Endodermal cell (in vitro differentiated cells): Measurements from ENCODE around the gene THADA. TPM values are rescaled to one million over a fixed set of nuclear protein-coding genes. Genes with fewer than 3 reads are reported as not detected.

ENCODE experiments used
- DNase-seq: peaks from one replicate; pipeline ENCODE4 v3.0.0-alpha.2; 2017
- H3K27ac ChIP-seq: 2 replicates; pipeline ENCODE4 v1.5.1; 2013; ENCODE audit warnings: mild to moderate bottlenecking, low read depth, low read length, moderate library complexity
- H3K27me3 ChIP-seq: 2 replicates; pipeline ENCODE4 v1.6.1; 2013; ENCODE audit warnings: mild to moderate bottlenecking, low read length, moderate library complexity; ENCODE audit not compliant: insufficient read depth, control insufficient read depth, poor library complexity, severe bottlenecking
- H3K36me3 ChIP-seq: 2 replicates; pipeline ENCODE4 v1.7.0; 2013; ENCODE audit warnings: mild to moderate bottlenecking, low read length, moderate library complexity; ENCODE audit not compliant: control insufficient read depth, insufficient read depth
- H3K4me1 ChIP-seq: one replicate; pipeline ENCODE4 v1.7.0; 2013; ENCODE audit warnings: low read length; ENCODE audit not compliant: control insufficient read depth, insufficient read depth
- H3K4me3 ChIP-seq: 2 replicates; pipeline ENCODE4 v1.5.1; 2013; ENCODE audit warnings: mild to moderate bottlenecking, low read length, moderate library complexity
- H3K9ac ChIP-seq: 2 replicates; pipeline ENCODE4 v1.6.1; 2013; ENCODE audit warnings: mild to moderate bottlenecking, low read length, moderate library complexity; ENCODE audit not compliant: poor library complexity, severe bottlenecking; ENCODE audit errors: extremely low read depth
- H3K9me3 ChIP-seq: 2 replicates; pipeline ENCODE4 v1.6.1; 2013; ENCODE audit warnings: mild to moderate bottlenecking, low read length, moderate library complexity; ENCODE audit not compliant: control insufficient read depth
- H3K27ac Mint-ChIP-seq: 2 replicates; pipeline ENCODE4 v1.8.0; 2020; ENCODE audit warnings: mixed read lengths
- H3K27me3 Mint-ChIP-seq: 2 replicates; pipeline ENCODE4 v1.8.0; 2021; ENCODE audit warnings: mild to moderate bottlenecking, mixed read lengths; ENCODE audit not compliant: insufficient read depth
- H3K36me3 Mint-ChIP-seq: 2 replicates; pipeline ENCODE4 v1.8.0; 2020; ENCODE audit warnings: low read depth, mixed read lengths
- H3K4me1 Mint-ChIP-seq: 2 replicates; pipeline ENCODE4 v1.8.0; 2020; ENCODE audit warnings: mixed read lengths
- H3K4me3 Mint-ChIP-seq: 2 replicates; pipeline ENCODE4 v1.8.0; 2020; ENCODE audit warnings: mild to moderate bottlenecking, moderate library complexity, mixed read lengths
- H3K9me3 Mint-ChIP-seq: 2 replicates; pipeline ENCODE4 v1.8.0; 2020; ENCODE audit warnings: mild to moderate bottlenecking, mixed read lengths
- CTCF ChIP-seq: fragments of 200-600 bp; sonication (generic); conservative IDR thresholded peaks from 2 replicates; pipeline ENCODE4 v1.5.0; 2021; ENCODE audit warnings: antibody characterized with exemption, mild to moderate bottlenecking
- WGBS, 2 experiments: methylation state at CpG; one replicate each; pipeline versions ENCODE4 v1.1.5 to v1.1.7; 2013; ENCODE audit warnings: missing lambda C conversion rate in 2 of 2, mixed read lengths in 1 of 2; ENCODE audit not compliant: insufficient coverage in 1 of 2, insufficient read length in 1 of 2; 5-methylcytosine and 5-hydroxymethylcytosine counted together
- total RNA-seq, 2 donors: library from RNA; stranded (reverse); fragmentation: NEBNext Ultra II Directional in 1 of 2; extraction: Animal tissue kit (Norgen Biotek cat#: 25700) in 1 of 2; gene quantifications; 2 replicates in 1 of 2; 3 replicates in 1 of 2; pipeline ENCODE4 v1.2.1, GENCODE V29; 2021

THADA gene
- total RNA-seq, 2 donors from 2014 or later = 32.8 to 35.0 TPM

- H3K9ac ChIP-seq = no peak overlapping the region
- no peak overlapping the region for H3K4me3 Mint-ChIP-seq
- H3K27ac ChIP-seq = peak overlapping the region; percentile 24
These were observed 326.7 kb downstream of the THADA start for GRCh38 chr2:43269074-43269572.

GRCh38 chr2:43268066-43268953, 327.5 kb downstream of the THADA start:
- DNase-seq = no peak
- peaks cover 24% of the 10 kb centered on the region for H3K4me1 Mint-ChIP-seq
- no peak overlapping the region for H3K27ac Mint-ChIP-seq
- no peaks in the 10 kb centered on the region for H3K36me3 ChIP-seq
- 87 to 88% methylated on average over 3 to 10 of the region's 10 CpGs for WGBS, 2 experiments
- H3K9me3 Mint-ChIP-seq = no peaks in the 10 kb centered on the region
- H3K4me1 ChIP-seq = peaks cover 7% of the 10 kb centered on the region
- no peak overlapping the region for H3K4me3 ChIP-seq
- no peaks in the 10 kb centered on the region for H3K9me3 ChIP-seq
- H3K27me3 ChIP-seq = no peaks in the 10 kb centered on the region
- H3K4me3 Mint-ChIP-seq = no peak overlapping the region
- no peak overlapping the region for H3K9ac ChIP-seq
- no peaks in the 10 kb centered on the region for H3K27me3 Mint-ChIP-seq
- no peak for TF ChIP-seq CTCF
- no peak overlapping the region for H3K27ac ChIP-seq
- H3K36me3 Mint-ChIP-seq = peaks cover 4% of the 10 kb centered on the region

More at GRCh38 chr2:43269074-43269572, 326.7 kb downstream of the THADA start:
- no peaks in the 10 kb centered on the region for H3K27me3 ChIP-seq
- Mint-ChIP-seq H3K4me1 (peaks cover 24% of the 10 kb centered on the region), H3K27ac (peak overlapping the region; percentile 72), H3K27me3 (no peaks in the 10 kb centered on the region), H3K36me3 (peaks cover 4% of the 10 kb centered on the region), H3K9me3 (no peaks in the 10 kb centered on the region)
- TF ChIP-seq CTCF = peak; percentile 18
- peak; percentile 59 for DNase-seq
- H3K9me3 ChIP-seq = no peaks in the 10 kb centered on the region
- H3K4me1 ChIP-seq = peaks cover 7% of the 10 kb centered on the region
- 85 to 90% methylated on average over 12 to 14 of the region's 14 CpGs for WGBS, 2 experiments
- H3K36me3 ChIP-seq = no peaks in the 10 kb centered on the region
- H3K4me3 ChIP-seq = no peak overlapping the region

GRCh38 chr2:43267381-43267780, 328.5 kb downstream of the THADA start:
- H3K27me3 Mint-ChIP-seq = no peaks in the 10 kb centered on the region
- H3K4me3 ChIP-seq = no peak overlapping the region
- H3K27ac ChIP-seq = no peak overlapping the region
- H3K36me3 ChIP-seq = no peaks in the 10 kb centered on the region
- peaks cover 7% of the 10 kb centered on the region for H3K36me3 Mint-ChIP-seq
- H3K27ac Mint-ChIP-seq = no peak overlapping the region
- no peaks in the 10 kb centered on the region for H3K9me3 ChIP-seq
- no peak overlapping the region for H3K9ac ChIP-seq
- no peaks in the 10 kb centered on the region for H3K9me3 Mint-ChIP-seq
- no peak overlapping the region for H3K4me3 Mint-ChIP-seq
- no peak for DNase-seq
- TF ChIP-seq CTCF = no peak
- H3K4me1 Mint-ChIP-seq = peaks cover 24% of the 10 kb centered on the region
- 95 to 97% methylated on average over 5 to 7 of the region's 7 CpGs for WGBS, 2 experiments
- H3K4me1 ChIP-seq = peaks cover 7% of the 10 kb centered on the region
- no peaks in the 10 kb centered on the region for H3K27me3 ChIP-seq
